ENCODE measurements around the gene PAX7. TPM values are rescaled to one million over a fixed set of nuclear protein-coding genes. Genes with fewer than 3 reads are reported as not detected.
"Not testable (repeated sequence)": the region's sequence is repeated elsewhere in the genome, so short reads cannot be mapped to it uniquely, and the experiment has no call there.

PAX7 gene
- total RNA-seq, 1 donor from 2014 or later, result not detected

GRCh38 chr1:18657506-18658201 lies 27.0 kb downstream of the PAX7 start:
- ATAC-seq (no peak), DNase-seq (ENCODE audit: low spot score) (no peak)

GRCh38 chr1:18658831-18659230 lies 28.2 kb downstream of the PAX7 start:
- no peak for DNase-seq (ENCODE audit: low spot score)
- ATAC-seq, result no peak

DNA sequence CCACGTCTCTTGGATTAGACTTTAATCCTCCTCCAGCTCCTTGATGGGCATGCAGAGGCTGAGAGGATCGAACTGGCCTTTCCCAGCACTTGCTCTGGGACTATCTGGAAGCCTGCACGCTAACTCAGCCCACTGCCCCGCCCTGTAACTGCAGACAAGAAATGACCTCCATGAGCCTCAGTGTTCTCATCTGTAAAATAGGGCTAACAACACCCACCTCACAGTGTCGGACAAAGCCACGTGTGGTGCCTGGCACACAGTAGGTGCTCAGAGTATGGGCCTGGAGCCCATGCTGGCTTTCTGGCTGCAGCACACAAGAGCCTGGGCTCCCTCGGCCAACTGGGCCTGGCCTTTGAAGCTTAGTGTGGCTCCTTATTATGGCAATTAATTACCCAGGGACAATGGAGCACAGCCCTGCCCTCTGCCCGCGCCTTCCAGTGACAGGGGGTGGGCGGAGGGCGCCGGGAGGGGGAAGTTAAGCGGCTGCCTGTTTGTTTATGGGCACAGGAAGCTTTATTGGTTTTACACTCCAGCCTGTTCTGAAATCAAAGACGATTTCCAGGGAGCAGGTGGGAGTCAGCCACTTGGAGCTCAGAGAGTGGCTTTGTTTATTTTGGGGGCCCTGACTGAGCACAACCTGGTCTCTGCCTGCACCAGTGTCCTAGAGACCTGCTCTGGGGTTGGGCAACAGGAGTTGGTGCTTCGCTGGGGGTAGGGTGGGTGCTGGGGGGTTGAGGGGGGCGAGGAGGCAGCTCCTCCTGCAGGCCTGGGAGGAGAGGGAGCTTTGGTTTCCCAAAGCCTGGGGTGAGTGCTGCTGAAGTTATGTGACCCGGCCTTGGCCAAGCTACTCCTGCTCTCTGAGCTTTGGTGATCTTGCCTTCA lies 31.0 kb downstream of the PAX7 start:
- DNase-seq (ENCODE audit: low spot score) (no peak), ATAC-seq (no peak)

- DNase-seq (ENCODE audit: low spot score) (no peak), ATAC-seq (no peak)
These were observed 31.6 kb downstream of the PAX7 start for GRCh38 chr1:18662286-18662639.

GRCh38 chr1:18666317-18666920 lies 35.8 kb downstream of the PAX7 start:
- ATAC-seq, result no peak
- DNase-seq (ENCODE audit: low spot score), result no peak

- ATAC-seq (no peak), DNase-seq (ENCODE audit: low spot score) (no peak)
These were observed 36.7 kb downstream of the PAX7 start for GRCh38 chr1:18667333-18667732.

DNA sequence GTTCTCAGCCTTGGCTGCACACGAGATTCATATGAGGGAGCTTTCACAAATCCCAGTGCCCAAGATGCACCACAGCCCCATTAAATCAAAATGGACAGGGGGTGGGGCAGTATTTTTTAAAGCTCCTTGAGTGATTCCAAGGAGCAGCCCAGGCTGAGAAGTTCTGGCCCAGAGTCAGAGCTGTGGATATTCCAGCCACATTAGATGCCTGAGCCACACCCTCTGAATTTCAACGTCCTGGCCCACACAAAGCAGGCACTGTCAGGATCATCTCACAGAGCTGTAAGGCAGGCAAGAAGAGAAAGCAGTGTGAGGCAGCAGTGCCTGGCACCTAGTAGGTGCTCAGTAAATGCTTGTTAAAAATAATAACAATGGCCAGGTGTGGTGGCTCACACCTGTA lies 37.4 kb downstream of the PAX7 start:
- no peak for DNase-seq (ENCODE audit: low spot score)
- no peak for ATAC-seq

DNA sequence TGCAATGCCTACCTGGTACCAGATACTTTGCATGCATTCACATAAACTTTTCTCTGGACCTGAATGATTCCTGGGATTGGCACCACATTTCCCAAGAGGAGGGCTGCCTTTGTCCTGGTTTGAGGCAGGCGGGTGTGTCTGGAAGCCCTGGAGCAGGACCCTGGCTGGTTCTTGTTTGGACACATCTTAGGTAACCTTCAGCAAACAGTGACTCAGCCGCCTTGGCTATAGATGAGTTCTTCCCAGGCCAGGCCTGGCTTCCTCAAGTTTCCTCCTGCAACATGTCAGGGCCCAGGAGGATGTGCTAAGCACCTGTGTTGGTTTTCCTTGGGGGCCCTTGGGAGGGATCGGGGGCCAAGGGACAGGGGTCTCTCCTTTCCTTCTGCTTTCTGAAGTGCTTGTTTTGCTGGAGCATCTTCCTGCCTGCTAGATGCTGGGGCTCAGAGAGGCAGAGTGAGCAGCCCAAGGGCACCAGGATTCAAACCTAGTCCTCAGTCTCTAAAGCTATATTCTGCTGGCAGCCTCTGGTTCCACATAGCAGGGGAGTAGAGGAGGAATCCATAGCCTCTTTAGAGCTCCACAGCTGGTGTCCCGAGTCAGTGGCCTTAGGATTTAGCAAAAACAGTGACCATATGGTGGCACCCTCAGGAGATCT lies 38.2 kb downstream of the PAX7 start:
- DNase-seq (ENCODE audit: low spot score) (no peak), ATAC-seq (no peak)

- no peak for DNase-seq (ENCODE audit: low spot score)
- ATAC-seq, result no peak
These were observed 39.6 kb downstream of the PAX7 start for GRCh38 chr1:18670121-18670867.

- ATAC-seq (no peak), DNase-seq (ENCODE audit: low spot score) (no peak)
These were observed 40.2 kb downstream of the PAX7 start for GRCh38 chr1:18670868-18671225.

- DNase-seq (ENCODE audit: low spot score) (no peak), ATAC-seq (no peak)
These were observed 43.3 kb downstream of the PAX7 start for GRCh38 chr1:18673976-18674375.

- DNase-seq (ENCODE audit: low spot score) (no peak), ATAC-seq (no peak)
These were observed 45.7 kb downstream of the PAX7 start for GRCh38 chr1:18676332-18676781.

GRCh38 chr1:18681423-18681835 lies 50.8 kb downstream of the PAX7 start:
- peak; percentile 73 for ATAC-seq
- no peak for DNase-seq (ENCODE audit: low spot score)

GRCh38 chr1:18682375-18682774 lies 51.7 kb downstream of the PAX7 start:
- DNase-seq (ENCODE audit: low spot score) (no peak), ATAC-seq (no peak)

DNA sequence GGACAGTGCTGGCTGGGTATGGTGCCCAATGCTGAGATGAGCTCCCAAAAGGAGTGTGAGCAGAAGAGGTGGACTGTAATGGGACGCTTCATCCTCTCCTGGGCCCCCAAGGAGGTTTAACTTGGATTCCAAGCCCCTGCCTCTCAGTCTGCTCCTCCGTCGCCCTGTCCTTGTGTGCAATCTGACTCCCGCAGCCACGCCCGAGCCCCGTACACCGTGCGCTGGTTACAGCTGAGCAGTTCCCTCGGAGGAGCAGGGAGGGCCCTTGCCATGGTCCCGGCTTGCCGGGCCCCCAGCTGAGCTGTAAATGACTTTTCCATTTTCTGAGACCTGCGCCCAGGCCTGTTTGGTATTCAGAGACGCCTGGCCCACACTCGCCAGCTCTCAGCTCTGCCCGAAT lies 53.7 kb downstream of the PAX7 start:
- no peak for DNase-seq (ENCODE audit: low spot score)
- no peak for ATAC-seq

GRCh38 chr1:18686540-18686939 lies 55.9 kb downstream of the PAX7 start:
- ATAC-seq (no peak), DNase-seq (ENCODE audit: low spot score) (no peak)

DNA sequence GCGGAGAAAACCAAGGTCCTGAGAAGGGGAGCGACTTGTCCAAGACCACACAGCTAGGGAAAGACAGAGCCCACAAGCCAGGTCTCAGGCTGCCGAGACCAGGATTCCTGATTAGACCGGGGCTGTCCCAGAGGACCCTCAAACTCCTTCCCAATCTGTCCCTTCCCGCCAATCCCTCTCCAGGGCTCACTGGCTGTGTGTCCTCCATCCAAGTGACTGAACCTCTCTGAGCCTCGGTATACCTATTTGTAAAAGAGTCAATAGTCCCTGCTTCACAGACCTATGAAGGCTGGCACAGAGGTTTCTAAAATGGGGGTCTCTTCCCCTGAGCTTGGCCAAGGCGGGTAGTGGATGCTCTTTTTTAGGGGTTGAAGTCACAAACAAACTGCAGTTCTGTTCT lies 56.6 kb downstream of the PAX7 start:
- ATAC-seq (no peak), DNase-seq (ENCODE audit: low spot score) (no peak)

GRCh38 chr1:18691648-18692047 lies 61.0 kb downstream of the PAX7 start:
- DNase-seq (ENCODE audit: low spot score), result no peak
- ATAC-seq, result no peak

DNA sequence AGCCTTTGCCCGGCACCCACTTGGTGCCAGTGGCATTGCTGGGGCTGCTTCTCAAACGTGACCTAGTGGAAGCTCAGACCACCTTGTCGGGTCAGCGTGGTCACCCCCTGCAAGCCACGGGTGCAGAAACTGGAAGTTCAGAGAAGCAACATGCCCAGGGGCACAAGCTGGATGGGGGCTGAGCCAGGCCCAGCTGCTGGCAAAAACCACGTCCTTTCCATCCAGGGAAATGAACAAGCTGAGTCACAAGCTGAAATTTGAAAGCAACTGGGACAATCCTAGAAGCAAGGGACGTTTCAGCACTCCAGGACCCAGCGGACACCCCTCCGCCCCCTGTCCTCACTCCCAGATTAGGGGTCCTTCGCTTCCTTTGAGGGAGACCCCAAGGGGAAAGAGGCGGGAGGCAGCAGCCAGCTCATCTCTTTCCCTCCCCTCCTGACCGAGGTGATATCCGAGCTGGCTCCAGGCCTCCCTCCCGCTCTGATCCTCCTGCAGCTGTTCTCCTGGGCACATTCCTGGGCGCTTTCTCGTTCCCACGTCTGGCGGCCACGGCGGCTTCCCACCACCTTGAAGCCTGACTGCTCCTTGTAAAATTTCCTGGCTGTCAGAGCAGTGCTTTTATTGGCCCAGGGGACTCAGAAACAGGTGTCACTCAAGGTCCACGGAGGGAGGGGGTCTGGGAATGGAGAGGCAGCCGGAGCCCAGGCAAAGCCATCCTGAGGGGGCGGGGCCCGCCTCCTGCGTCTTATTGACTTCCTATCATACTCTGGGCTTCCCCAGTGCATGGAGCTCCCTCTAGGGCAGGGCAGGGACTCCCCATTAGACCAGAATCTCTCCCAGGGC lies 62.8 kb downstream of the PAX7 start:
- DNase-seq (ENCODE audit: low spot score) (no peak), ATAC-seq (no peak)

DNA sequence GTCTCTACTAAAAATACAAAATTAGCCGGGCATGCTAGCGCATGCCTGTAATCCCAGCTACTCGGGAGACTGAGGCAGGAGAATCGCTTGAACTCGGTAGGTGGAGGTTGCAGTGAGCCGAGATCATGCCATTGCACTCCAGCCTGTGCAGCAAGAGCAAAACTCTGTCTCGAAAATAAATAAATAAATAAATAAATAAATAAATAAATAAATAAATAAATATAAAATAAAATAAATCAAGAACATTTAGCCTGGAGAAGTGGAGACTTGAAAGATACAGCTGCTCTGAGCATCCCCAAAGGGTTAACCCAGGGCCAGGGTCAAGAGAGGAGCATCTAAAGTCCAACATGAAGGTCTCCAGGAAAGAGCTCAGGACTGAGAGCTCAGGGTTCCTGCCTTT lies 63.6 kb downstream of the PAX7 start:
- ATAC-seq; DNase-seq (ENCODE audit: low spot score): not testable (repeated sequence)

Data from left lobe of liver (tissue), 2 donors.